Measurements from ENCODE around the gene NUDT12. TPM values are rescaled to one million over a fixed set of nuclear protein-coding genes. Genes with fewer than 3 reads are reported as not detected.

NUDT12 gene
- total RNA-seq, 2 experiments from 2014 or later: 0.62 to 0.85 TPM

- Mint-ChIP-seq H3K36me3 (ENCODE audit: low read depth) (no peaks in the 10 kb centered on the region), H3K4me3 (no peak overlapping the region), H3K27me3 (peaks cover 7% of the 10 kb centered on the region), H3K4me1 (peaks cover 4% of the 10 kb centered on the region), H3K27ac (no peak overlapping the region), H3K9me3 (no peaks in the 10 kb centered on the region)
- POLR2A ChIA-PET: no interaction called here
- CTCF ChIA-PET: no interaction called here
- no peak for DNase-seq
These were observed 37.2 kb downstream of the NUDT12 start for GRCh38 chr5:103525361-103525760.

GRCh38 chr5:103523319-103523718 is 39.3 kb downstream of the NUDT12 start:
- POLR2A ChIA-PET: no interaction called here
- Mint-ChIP-seq H3K36me3 (ENCODE audit: low read depth) (no peaks in the 10 kb centered on the region), H3K4me3 (no peak overlapping the region), H3K27me3 (peaks cover 7% of the 10 kb centered on the region), H3K27ac (no peak overlapping the region), H3K4me1 (peaks cover 4% of the 10 kb centered on the region), H3K9me3 (no peaks in the 10 kb centered on the region)
- CTCF ChIA-PET: no interaction called here
- DNase-seq: no peak

- DNase-seq: no peak
- H3K9me3 Mint-ChIP-seq: no peaks in the 10 kb centered on the region
- H3K4me1 Mint-ChIP-seq: peaks cover 4% of the 10 kb centered on the region
- H3K36me3 Mint-ChIP-seq (ENCODE audit: low read depth): no peaks in the 10 kb centered on the region
- ChIA-PET POLR2A (no interaction called here), CTCF (no interaction called here)
- H3K4me3 Mint-ChIP-seq: no peak overlapping the region
- H3K27me3 Mint-ChIP-seq: peaks cover 9% of the 10 kb centered on the region
- no peak overlapping the region for H3K27ac Mint-ChIP-seq
These were observed 40.0 kb downstream of the NUDT12 start for GRCh38 chr5:103522586-103522985.

GRCh38 chr5:103519550-103519949 is 43.0 kb downstream of the NUDT12 start:
- peaks cover 4% of the 10 kb centered on the region for H3K4me1 Mint-ChIP-seq
- no peaks in the 10 kb centered on the region for H3K9me3 Mint-ChIP-seq
- ChIA-PET CTCF (no interaction called here), POLR2A (no interaction called here)
- no peak overlapping the region for H3K4me3 Mint-ChIP-seq
- H3K27me3 Mint-ChIP-seq: peaks cover 17% of the 10 kb centered on the region
- H3K36me3 Mint-ChIP-seq (ENCODE audit: low read depth): no peaks in the 10 kb centered on the region
- H3K27ac Mint-ChIP-seq: no peak overlapping the region
- no peak for DNase-seq

- DNase-seq: no peak
- H3K9me3 Mint-ChIP-seq: no peaks in the 10 kb centered on the region
- peaks cover 11% of the 10 kb centered on the region for H3K27me3 Mint-ChIP-seq
- ChIA-PET CTCF (no interaction called here), POLR2A (no interaction called here)
- no peak overlapping the region for H3K27ac Mint-ChIP-seq
- no peaks in the 10 kb centered on the region for H3K36me3 Mint-ChIP-seq (ENCODE audit: low read depth)
- no peak overlapping the region for H3K4me3 Mint-ChIP-seq
- H3K4me1 Mint-ChIP-seq: no peaks in the 10 kb centered on the region
These were observed 48.2 kb downstream of the NUDT12 start for GRCh38 chr5:103514371-103514770.

- no peak overlapping the region for H3K27ac Mint-ChIP-seq
- no peaks in the 10 kb centered on the region for H3K36me3 Mint-ChIP-seq (ENCODE audit: low read depth)
- DNase-seq: no peak
- no peak overlapping the region for H3K4me3 Mint-ChIP-seq
- H3K9me3 Mint-ChIP-seq: no peaks in the 10 kb centered on the region
- no peaks in the 10 kb centered on the region for H3K4me1 Mint-ChIP-seq
- ChIA-PET CTCF (no interaction called here), POLR2A (no interaction called here)
- peaks cover 11% of the 10 kb centered on the region for H3K27me3 Mint-ChIP-seq
These were observed 48.9 kb downstream of the NUDT12 start for GRCh38 chr5:103513701-103514100.

GRCh38 chr5:103512500-103512899 is 50.1 kb downstream of the NUDT12 start:
- Mint-ChIP-seq H3K4me3 (no peak overlapping the region), H3K9me3 (no peaks in the 10 kb centered on the region), H3K36me3 (ENCODE audit: low read depth) (no peaks in the 10 kb centered on the region), H3K27me3 (peaks cover 8% of the 10 kb centered on the region), H3K4me1 (no peaks in the 10 kb centered on the region), H3K27ac (no peak overlapping the region)
- CTCF ChIA-PET: no interaction called here
- no peak for DNase-seq
- POLR2A ChIA-PET: no interaction called here

GRCh38 chr5:103511554-103511885 is 51.1 kb downstream of the NUDT12 start:
- POLR2A ChIA-PET: no interaction called here
- no peak for DNase-seq
- Mint-ChIP-seq H3K36me3 (ENCODE audit: low read depth) (no peaks in the 10 kb centered on the region), H3K27me3 (peaks cover 7% of the 10 kb centered on the region), H3K27ac (no peak overlapping the region), H3K9me3 (no peaks in the 10 kb centered on the region), H3K4me1 (no peaks in the 10 kb centered on the region), H3K4me3 (no peak overlapping the region)
- CTCF ChIA-PET: no interaction called here

- Mint-ChIP-seq H3K9me3 (no peaks in the 10 kb centered on the region), H3K27me3 (peaks cover 7% of the 10 kb centered on the region), H3K27ac (no peak overlapping the region), H3K36me3 (ENCODE audit: low read depth) (no peaks in the 10 kb centered on the region), H3K4me1 (no peaks in the 10 kb centered on the region), H3K4me3 (no peak overlapping the region)
- DNase-seq: no peak
- CTCF ChIA-PET: no interaction called here
- POLR2A ChIA-PET: no interaction called here
These were observed 51.6 kb downstream of the NUDT12 start for GRCh38 chr5:103510851-103511553.

- Mint-ChIP-seq H3K36me3 (ENCODE audit: low read depth) (no peaks in the 10 kb centered on the region), H3K4me3 (no peak overlapping the region), H3K9me3 (no peaks in the 10 kb centered on the region), H3K27ac (no peak overlapping the region), H3K4me1 (no peaks in the 10 kb centered on the region), H3K27me3 (peaks cover 12% of the 10 kb centered on the region)
- ChIA-PET POLR2A (no interaction called here), CTCF (no interaction called here)
- DNase-seq: no peak
These were observed 56.8 kb downstream of the NUDT12 start for GRCh38 chr5:103505581-103506305.

- H3K4me3 Mint-ChIP-seq: no peak overlapping the region
- H3K27me3 Mint-ChIP-seq: peaks cover 13% of the 10 kb centered on the region
- H3K27ac Mint-ChIP-seq: no peak overlapping the region
- CTCF ChIA-PET: no interaction called here
- no peak for DNase-seq
- H3K4me1 Mint-ChIP-seq: no peaks in the 10 kb centered on the region
- H3K36me3 Mint-ChIP-seq (ENCODE audit: low read depth): no peaks in the 10 kb centered on the region
- POLR2A ChIA-PET: no interaction called here
- no peaks in the 10 kb centered on the region for H3K9me3 Mint-ChIP-seq
These were observed 59.5 kb downstream of the NUDT12 start for GRCh38 chr5:103503066-103503465.

GRCh38 chr5:103502662-103503061 is 59.9 kb downstream of the NUDT12 start:
- ChIA-PET CTCF (no interaction called here), POLR2A (no interaction called here)
- no peaks in the 10 kb centered on the region for H3K9me3 Mint-ChIP-seq
- no peak for DNase-seq
- no peak overlapping the region for H3K27ac Mint-ChIP-seq
- H3K27me3 Mint-ChIP-seq: peaks cover 13% of the 10 kb centered on the region
- no peak overlapping the region for H3K4me3 Mint-ChIP-seq
- no peaks in the 10 kb centered on the region for H3K36me3 Mint-ChIP-seq (ENCODE audit: low read depth)
- H3K4me1 Mint-ChIP-seq: no peaks in the 10 kb centered on the region
